GM23248 (cell line): Measurements from ENCODE around the gene CHD3. TPM values are rescaled to one million over a fixed set of nuclear protein-coding genes. Genes with fewer than 3 reads are reported as not detected.

ENCODE experiments used
- DNase-seq: peaks from one replicate; pipeline ENCODE4 v3.0.0-alpha.2; 2015
- H2AFZ ChIP-seq: fragments of 200-600 bp; sonication (generic); 2 replicates; pipeline ENCODE4 v1.6.1; 2016; ENCODE audit warnings: antibody characterized with exemption
- H3F3A ChIP-seq: fragments of 200-600 bp; sonication (generic); 2 replicates; pipeline ENCODE4 v1.6.1; 2016; ENCODE audit warnings: mild to moderate bottlenecking, antibody characterized with exemption, mixed run types; ENCODE audit not compliant: insufficient read depth
- H3K27ac ChIP-seq: fragments of 200-600 bp; sonication (generic); 2 replicates; pipeline ENCODE4 v1.5.1; 2016; ENCODE audit warnings: mild to moderate bottlenecking
- H3K27me3 ChIP-seq: fragments of 200-600 bp; sonication (generic); replicated peaks from 2 replicates; pipeline ENCODE4 v1.6.1; 2016; ENCODE audit warnings: mild to moderate bottlenecking; ENCODE audit not compliant: insufficient read depth
- H3K36me3 ChIP-seq: fragments of 200-600 bp; sonication (generic); 2 replicates; pipeline ENCODE4 v1.6.1; 2016; ENCODE audit warnings: low read depth, mild to moderate bottlenecking
- H3K4me1 ChIP-seq: fragments of 200-600 bp; sonication (generic); 2 replicates; pipeline ENCODE4 v1.6.1; 2016; ENCODE audit warnings: mild to moderate bottlenecking; ENCODE audit not compliant: insufficient read depth
- H3K4me2 ChIP-seq: fragments of 200-600 bp; sonication (generic); one replicate; pipeline ENCODE4 v1.6.1; 2016; ENCODE audit warnings: mild to moderate bottlenecking; ENCODE audit not compliant: unreplicated experiment
- H3K4me3 ChIP-seq: fragments of 200-600 bp; sonication (generic); 2 replicates; pipeline ENCODE4 v1.5.1; 2016; ENCODE audit warnings: mild to moderate bottlenecking
- H3K79me2 ChIP-seq: fragments of 200-600 bp; sonication (generic); 2 replicates; pipeline ENCODE4 v1.6.1; 2016; ENCODE audit warnings: mild to moderate bottlenecking; ENCODE audit not compliant: insufficient read depth
- H3K9ac ChIP-seq: fragments of 200-600 bp; sonication (generic); 2 replicates; pipeline ENCODE4 v1.6.1; 2016; ENCODE audit warnings: mild to moderate bottlenecking
- H3K9me2 ChIP-seq: fragments of 200-600 bp; sonication (generic); 2 replicates; pipeline ENCODE4 v1.6.1; 2016; ENCODE audit warnings: mixed run types, mild to moderate bottlenecking, moderate library complexity; ENCODE audit not compliant: insufficient read depth
- H3K9me3 ChIP-seq: fragments of 200-600 bp; sonication (generic); one replicate; pipeline ENCODE4 v1.6.1; 2017; ENCODE audit warnings: low read depth
- H4K20me1 ChIP-seq: fragments of 200-600 bp; sonication (generic); 2 replicates; pipeline ENCODE4 v1.6.0; 2016; ENCODE audit not compliant: insufficient read depth
- EZH2 ChIP-seq: fragments of 200-600 bp; sonication (generic); IDR thresholded peaks from 2 replicates; pipeline ENCODE4 v1.6.1; 2018; ENCODE audit warnings: antibody characterized with exemption, mild to moderate bottlenecking; ENCODE audit not compliant: insufficient read depth, poor library complexity, severe bottlenecking
- EZH2phosphoT487 ChIP-seq: fragments of 200-600 bp; sonication (generic); IDR thresholded peaks from 2 replicates; pipeline ENCODE4 v1.6.1; 2018; ENCODE audit warnings: antibody characterized with exemption, moderate library complexity, mild to moderate bottlenecking, low read depth; ENCODE audit not compliant: insufficient read depth
- WGBS, 2 experiments: methylation state at CpG; one replicate each; pipeline ENCODE4 v1.1.6; 2015 to 2017; ENCODE audit warnings: low lambda C conversion rate in 2 of 2, low coverage in 1 of 2; ENCODE audit errors: missing lambda C conversion rate in 2 of 2; 5-methylcytosine and 5-hydroxymethylcytosine counted together
- in situ Hi-C: fragments of 300-500 bp; cut with MboI; formaldehyde crosslinking; loops from 2 replicates; pipeline ENCODE4 v1.15.0; 2020
- polyA plus RNA-seq: library from polyadenylated mRNA; unstranded; fragments of >200 nt; fragmentation: Nextera tagmentation; extraction: Ambion mirVana; gene quantifications from 2 replicates; pipeline ENCODE4 v1.2.1, GENCODE V29; 2016
- total RNA-seq: library from RNA; depleted of rRNA; stranded (reverse); fragments of >200 nt; shearing (Covaris generic); gene quantifications from 2 replicates; pipeline ENCODE4 v1.2.3, GENCODE V29; 2014

The CHD3 gene
- total and polyA plus RNA-seq, 2 experiments from 2014 or later = 16.0 to 73.6 TPM

DNA sequence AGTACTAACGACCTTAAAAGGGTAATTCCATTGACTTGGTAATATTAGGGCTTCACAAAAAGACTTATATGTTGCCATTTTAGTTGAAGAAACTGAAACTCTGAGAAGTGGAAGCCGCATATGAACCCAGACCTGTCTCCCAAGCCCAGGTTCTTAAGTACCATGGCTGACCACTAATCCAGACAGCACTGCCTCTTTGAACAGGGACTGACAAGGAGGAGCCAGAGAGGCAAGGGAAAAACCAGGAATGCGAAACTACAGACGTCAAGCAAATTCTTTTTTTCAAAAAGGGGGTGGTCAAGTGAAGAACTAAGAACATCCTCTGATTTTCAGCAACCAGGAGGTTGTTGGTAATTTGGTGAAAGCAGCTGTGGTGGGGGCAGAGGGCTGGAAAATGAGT, 15.5 kb upstream of the CHD3 start:
- no peak for TF ChIP-seq EZH2
- no peak for TF ChIP-seq EZH2phosphoT487

DNA sequence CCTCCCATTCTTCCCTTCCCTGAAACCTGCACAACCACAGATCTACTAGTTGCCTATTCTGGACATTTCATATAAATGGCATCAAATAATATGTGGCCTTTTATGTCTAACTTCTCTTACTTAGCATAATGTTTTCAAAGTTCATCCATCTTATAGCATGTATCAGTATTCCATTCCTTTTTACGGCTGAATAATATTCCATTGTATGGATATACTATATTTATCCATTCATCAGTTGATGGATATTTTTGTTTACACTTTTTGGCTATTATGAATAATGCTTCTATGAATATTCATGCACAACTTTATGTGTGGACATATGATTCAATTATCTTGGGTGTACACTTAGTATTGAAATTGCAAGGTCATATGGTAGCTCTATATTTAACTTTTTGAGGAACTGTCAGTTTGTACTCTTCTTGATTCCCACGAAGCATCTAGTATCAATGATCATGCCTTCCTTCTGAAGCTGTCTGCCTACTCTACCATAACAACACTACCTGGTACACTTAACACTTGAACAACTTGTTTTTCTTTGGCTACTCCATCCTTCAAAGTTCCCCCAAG, 12.7 kb upstream of the CHD3 start:
- TF ChIP-seq EZH2phosphoT487 (no peak), EZH2 (no peak)

More for the DNA sequence above, 15.5 kb upstream of the CHD3 start:
- Histone ChIP-seq H3F3A (no peaks in the 10 kb centered on the region), H3K9me2 (no peaks in the 10 kb centered on the region), H3K9me3 (no peaks in the 10 kb centered on the region), H4K20me1 (no peaks in the 10 kb centered on the region), H2AFZ (no peak overlapping the region), H3K4me2 (no peak overlapping the region), H3K27ac (no peak overlapping the region), H3K27me3 (no peaks in the 10 kb centered on the region), H3K4me1 (no peaks in the 10 kb centered on the region), H3K79me2 (no peaks in the 10 kb centered on the region), H3K9ac (no peak overlapping the region), H3K36me3 (0 out of 2 replicates have a peak, but pooled peaks cover 7% of the 10 kb centered on the region), H3K4me3 (no peak overlapping the region)
- 77 to 79% methylated on average over 4 of the region's 4 CpGs for whole genome bisulfite sequencing, 2 experiments
- in situ Hi-C loops = no loop called here
- no peak for DNase-seq

DNA sequence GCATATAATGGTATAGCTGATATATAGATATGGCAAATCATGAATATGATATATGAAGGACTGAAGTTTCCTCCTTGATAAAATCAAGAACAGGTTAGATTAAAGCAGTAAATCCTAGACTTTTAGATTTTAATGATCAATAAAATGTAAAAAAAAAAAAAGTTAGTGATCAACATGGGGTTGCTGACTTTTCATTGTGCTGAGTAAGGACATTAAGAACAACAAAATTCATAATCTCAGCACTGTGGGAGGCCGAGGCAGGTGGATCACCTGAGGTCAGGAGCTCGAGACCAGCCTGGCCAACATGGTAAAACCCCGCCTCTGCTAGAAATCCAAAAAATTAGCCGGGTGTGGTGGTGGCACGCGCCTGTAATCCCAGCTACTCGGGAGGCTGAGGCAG, 10.4 kb upstream of the CHD3 start:
- TF ChIP-seq EZH2phosphoT487 = no peak
- no peak for TF ChIP-seq EZH2
- H3K4me2 ChIP-seq = no peak overlapping the region
- DNase-seq = no peak
- no peak overlapping the region for H3K27ac ChIP-seq
- no peaks in the 10 kb centered on the region for H3K27me3 ChIP-seq
- in situ Hi-C loops = no loop called here
- no peak overlapping the region for H3K9ac ChIP-seq
- H3K9me3 ChIP-seq = no peaks in the 10 kb centered on the region
- no peaks in the 10 kb centered on the region for H3K4me1 ChIP-seq
- 0 out of 2 replicates have a peak, but pooled peaks cover 11% of the 10 kb centered on the region for H3K36me3 ChIP-seq
- no peak overlapping the region for H2AFZ ChIP-seq
- H3K79me2 ChIP-seq = no peaks in the 10 kb centered on the region
- 95% methylated on average over 7 of the region's 7 CpGs for WGBS, 2 experiments
- H3K4me3 ChIP-seq = no peak overlapping the region
- peaks cover under 1% of the 10 kb centered on the region; the same call in 1 of the 2 replicates for H3F3A ChIP-seq
- no peaks in the 10 kb centered on the region for H4K20me1 ChIP-seq
- no peaks in the 10 kb centered on the region for H3K9me2 ChIP-seq

More for the DNA sequence above, 12.7 kb upstream of the CHD3 start:
- Histone ChIP-seq H3K4me2 (no peak overlapping the region), H4K20me1 (no peaks in the 10 kb centered on the region), H3K79me2 (no peaks in the 10 kb centered on the region), H3K4me3 (no peak overlapping the region), H3K27me3 (no peaks in the 10 kb centered on the region), H3F3A (no peaks in the 10 kb centered on the region), H3K4me1 (no peaks in the 10 kb centered on the region), H3K9ac (no peak overlapping the region), H2AFZ (no peak overlapping the region), H3K9me3 (no peaks in the 10 kb centered on the region), H3K36me3 (0 out of 2 replicates have a peak, but pooled peaks cover 11% of the 10 kb centered on the region), H3K27ac (no peak overlapping the region), H3K9me2 (no peaks in the 10 kb centered on the region)
- 91 to 96% methylated on average over 2 of the region's 2 CpGs for WGBS, 2 experiments
- in situ Hi-C loops = no loop called here
- DNase-seq = no peak

DNA sequence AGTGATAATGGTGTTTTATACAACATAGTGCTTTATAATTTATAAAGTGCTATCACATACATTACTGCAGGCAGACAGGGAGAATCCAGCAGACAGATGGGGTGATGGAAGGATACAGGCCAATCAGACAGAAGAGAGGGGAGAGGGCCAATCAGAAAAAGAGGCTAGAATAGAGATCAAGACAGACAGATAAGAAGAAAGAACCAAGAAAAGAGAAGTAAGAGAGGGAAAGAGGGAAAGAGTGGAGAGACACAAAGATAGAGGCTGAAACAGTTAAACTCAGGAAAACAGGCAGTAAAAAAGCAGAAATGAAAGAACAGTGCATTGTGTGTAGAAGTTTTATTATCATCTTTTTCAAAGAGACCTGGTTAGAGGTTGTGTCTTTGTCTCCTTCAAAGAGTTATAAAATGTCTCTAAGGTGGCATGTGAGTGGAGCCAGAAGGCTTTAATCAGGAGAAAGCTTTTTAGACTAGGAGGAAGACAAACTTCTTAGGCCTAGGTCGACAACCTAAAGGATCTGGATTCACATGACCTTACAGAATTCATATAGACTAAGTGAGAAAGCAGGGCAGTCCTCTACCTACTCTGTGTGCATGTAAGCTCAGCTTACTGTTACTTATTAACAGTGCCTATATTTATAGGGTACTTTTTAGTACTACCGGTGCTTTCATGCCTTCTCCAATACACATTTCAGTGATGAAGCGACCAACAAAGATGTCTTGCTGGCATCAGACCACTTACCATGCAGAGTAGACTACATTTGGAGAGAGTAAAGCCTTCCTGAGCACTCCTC, 8.3 kb upstream of the CHD3 start:
- Histone ChIP-seq H4K20me1 (no peaks in the 10 kb centered on the region), H3K27ac (no peak overlapping the region), H3K9ac (no peak overlapping the region; the same call in 1 of the 2 replicates), H3K27me3 (no peaks in the 10 kb centered on the region), H3K79me2 (no peaks in the 10 kb centered on the region), H3K9me2 (no peaks in the 10 kb centered on the region), H3K9me3 (no peaks in the 10 kb centered on the region), H3K36me3 (0 out of 2 replicates have a peak, but pooled peaks cover 11% of the 10 kb centered on the region), H3K4me3 (no peak overlapping the region), H3F3A (peaks cover 6% of the 10 kb centered on the region; the same call in 1 of the 2 replicates), H3K4me2 (no peak overlapping the region), H2AFZ (no peak overlapping the region), H3K4me1 (peaks cover 6% of the 10 kb centered on the region; the same call in 1 of the 2 replicates)
- TF ChIP-seq EZH2phosphoT487 = no peak
- TF ChIP-seq EZH2 = no peak
- in situ Hi-C loops = no loop called here
- DNase-seq = no peak
- WGBS, 2 experiments = 54 to 56% methylated on average over 3 of the region's 3 CpGs
